GM23338 (cell line): ENCODE measurements around the gene GNG4. TPM values are rescaled to one million over a fixed set of nuclear protein-coding genes. Genes with fewer than 3 reads are reported as not detected.

Experiments used
- ATAC-seq: fragments of 200-7000 bp; cut with Tn5 transposase; 3 replicates; pipeline ENCODE4 v1.9.1; 2020
- DNase-seq: peaks from one replicate; pipeline ENCODE4 v3.0.0-alpha.2; 2015; ENCODE audit warnings: low spot score
- H2AFZ ChIP-seq: fragments of 200-600 bp; sonication (generic); 2 replicates; pipeline ENCODE4 v1.8.0; 2016; ENCODE audit warnings: antibody characterized with exemption, mild to moderate bottlenecking, moderate library complexity
- H3F3A ChIP-seq: fragments of 200-600 bp; sonication (generic); replicated peaks from 2 replicates; pipeline ENCODE4 v1.8.0; 2017; ENCODE audit warnings: antibody characterized with exemption, mixed run types, low read depth
- H3K27ac ChIP-seq: fragments of 200-600 bp; sonication (generic); 2 replicates; pipeline ENCODE4 v1.6.1; 2016; ENCODE audit warnings: low read depth
- H3K27me3 ChIP-seq: fragments of 200-600 bp; sonication (generic); 2 replicates; pipeline ENCODE4 v1.8.0; 2016; ENCODE audit warnings: mild to moderate bottlenecking, mixed run types, moderate library complexity; ENCODE audit not compliant: insufficient read depth
- H3K36me3 ChIP-seq: fragments of 200-600 bp; sonication (generic); 2 replicates; pipeline ENCODE4 v1.8.0; 2016; ENCODE audit warnings: mild to moderate bottlenecking; ENCODE audit not compliant: insufficient read depth
- H3K4me1 ChIP-seq: fragments of 200-600 bp; sonication (generic); 2 replicates; pipeline ENCODE4 v1.8.0; 2016; ENCODE audit warnings: mild to moderate bottlenecking, moderate library complexity; ENCODE audit not compliant: insufficient read depth
- H3K4me2 ChIP-seq: fragments of 200-600 bp; sonication (generic); 2 replicates; pipeline ENCODE4 v1.7.1; 2017; ENCODE audit warnings: mixed run types
- H3K4me3 ChIP-seq: fragments of 200-600 bp; sonication (generic); 2 replicates; pipeline ENCODE4 v1.6.1; 2016; ENCODE audit warnings: mixed run types
- H3K79me2 ChIP-seq: fragments of 200-600 bp; sonication (generic); replicated peaks from 2 replicates; pipeline ENCODE4 v1.8.0; 2017; ENCODE audit warnings: mild to moderate bottlenecking; ENCODE audit not compliant: insufficient read depth
- H3K9me2 ChIP-seq: fragments of 200-600 bp; sonication (generic); 2 replicates; pipeline ENCODE4 v1.8.0; 2017; ENCODE audit not compliant: insufficient read depth
- H4K20me1 ChIP-seq: fragments of 200-600 bp; sonication (generic); replicated peaks from 2 replicates; pipeline ENCODE4 v1.8.0; 2017; ENCODE audit warnings: mild to moderate bottlenecking; ENCODE audit not compliant: insufficient read depth
- H3K27ac Mint-ChIP-seq: 2 replicates; pipeline ENCODE4 v1.8.0; 2020; ENCODE audit warnings: inconsistent platforms, mild to moderate bottlenecking, moderate library complexity, mixed read lengths
- H3K27me3 Mint-ChIP-seq: 3 replicates; pipeline ENCODE4 v1.8.0; 2022; ENCODE audit warnings: low read depth, mild to moderate bottlenecking, moderate library complexity, mixed read lengths, inconsistent platforms; ENCODE audit not compliant: insufficient read depth, poor library complexity
- H3K36me3 Mint-ChIP-seq: 3 replicates; pipeline ENCODE4 v1.8.0; 2021; ENCODE audit warnings: low read depth, mild to moderate bottlenecking, inconsistent platforms, moderate library complexity, mixed read lengths
- H3K4me1 Mint-ChIP-seq: 3 replicates; pipeline ENCODE4 v1.8.0; 2020; ENCODE audit warnings: mild to moderate bottlenecking, inconsistent platforms, mixed read lengths
- H3K4me3 Mint-ChIP-seq: 3 replicates; pipeline ENCODE4 v1.8.0; 2021; ENCODE audit warnings: moderate library complexity, mild to moderate bottlenecking, inconsistent platforms, mixed read lengths
- H3K9me3 Mint-ChIP-seq: 3 replicates; pipeline ENCODE4 v1.8.0; 2020; ENCODE audit warnings: moderate library complexity, mild to moderate bottlenecking, inconsistent platforms, mixed read lengths
- CREB1 ChIP-seq: fragments of 250-450 bp; sonication (Bioruptor Pico); IDR thresholded peaks from 2 replicates; pipeline ENCODE4 v1.5.0; 2020; ENCODE audit warnings: low read depth, mild to moderate bottlenecking, moderate library complexity
- CTCF ChIP-seq, 2 experiments: fragments of 200-600 bp in 1 of 2; sonication (generic) in 1 of 2; conservative IDR thresholded peaks; 2 replicates each; pipeline versions ENCODE4 v1.5.1 to v1.6.1; 2016 to 2017; ENCODE audit warnings: antibody characterized with exemption in 2 of 2, low read depth in 2 of 2, mild to moderate bottlenecking in 2 of 2, moderate library complexity in 1 of 2
- ETS1 ChIP-seq: IDR thresholded peaks from 2 replicates; pipeline ENCODE4 v1.6.1; 2016; ENCODE audit warnings: antibody characterized with exemption
- EZH2 ChIP-seq: fragments of 200-600 bp; sonication (generic); IDR thresholded peaks from one replicate; pipeline ENCODE4 v1.8.0; 2017; ENCODE audit warnings: antibody characterized with exemption, mild to moderate bottlenecking, low read depth; ENCODE audit not compliant: unreplicated experiment
- EZH2phosphoT487 ChIP-seq: fragments of 200-600 bp; sonication (generic); IDR thresholded peaks from one replicate; pipeline ENCODE4 v1.8.1; 2018; ENCODE audit warnings: antibody characterized with exemption; ENCODE audit not compliant: unreplicated experiment
- JUNB ChIP-seq: IDR thresholded peaks from one replicate; pipeline ENCODE4 v1.6.1; 2016; ENCODE audit warnings: antibody characterized with exemption; ENCODE audit not compliant: unreplicated experiment
- NANOG ChIP-seq: IDR thresholded peaks from 2 replicates; pipeline ENCODE4 v1.6.1; 2016; ENCODE audit warnings: antibody characterized with exemption, borderline replicate concordance
- POLR2AphosphoS5 ChIP-seq: IDR thresholded peaks from 2 replicates; pipeline ENCODE4 v1.6.1; 2016; ENCODE audit warnings: antibody characterized with exemption, low read depth
- REST ChIP-seq: IDR thresholded peaks from one replicate; pipeline ENCODE4 v1.6.1; 2018; ENCODE audit warnings: antibody characterized with exemption; ENCODE audit not compliant: unreplicated experiment
- STAT1 ChIP-seq: IDR thresholded peaks from one replicate; pipeline ENCODE4 v1.6.1; 2016; ENCODE audit warnings: antibody characterized with exemption; ENCODE audit not compliant: unreplicated experiment
- ZNF114 ChIP-seq: fragments of 250-450 bp; sonication (Bioruptor Pico); IDR thresholded peaks from 2 replicates; pipeline ENCODE4 v1.5.0; 2020; ENCODE audit warnings: mild to moderate bottlenecking, moderate library complexity
- ZNF331 ChIP-seq: fragments of 250-450 bp; sonication (Bioruptor Pico); IDR thresholded peaks from 2 replicates; pipeline ENCODE4 v1.5.0; 2020; ENCODE audit warnings: low read depth, mild to moderate bottlenecking, moderate library complexity
- ZNF462 ChIP-seq: fragments of 250-450 bp; sonication (Bioruptor Pico); IDR thresholded peaks from 2 replicates; pipeline ENCODE4 v1.5.0; 2020; ENCODE audit warnings: mild to moderate bottlenecking, moderate library complexity
- polyA plus RNA-seq: library from polyadenylated mRNA; unstranded; fragments of >200 nt; fragmentation: Nextera tagmentation; extraction: Ambion mirVana; gene quantifications from 2 replicates; pipeline ENCODE4 v1.2.1, GENCODE V29; 2016
- total RNA-seq: library from RNA; depleted of rRNA; stranded (reverse); fragments of >200 nt; shearing (Covaris generic); gene quantifications from 2 replicates; pipeline ENCODE4 v1.2.3, GENCODE V29; 2014

GNG4 gene
- total and polyA plus RNA-seq, 2 experiments from 2014 or later: 40.2 to 49.2 TPM

GRCh38 chr1:235648407-235648907 lies 1.1 kb downstream of the GNG4 start:
- H4K20me1 ChIP-seq: peaks cover 8% of the 10 kb centered on the region; the same call in 1 of the 2 replicates
- peak overlapping the region; percentile 82; the same call in 1 of the 2 replicates for H3K27ac Mint-ChIP-seq

More at GRCh38 chr1:235648407-235648907, 1.1 kb downstream of the GNG4 start:
- Histone ChIP-seq H3K4me2 (peak overlapping the region; percentile 97), H3K4me1 (peaks cover 33% of the 10 kb centered on the region), H3K9me2 (peaks cover 3% of the 10 kb centered on the region; the same call in 1 of the 2 replicates), H3K79me2 (peaks cover 51% of the 10 kb centered on the region), H3K4me3 (peak overlapping the region; percentile 86), H3K36me3 (no peaks in the 10 kb centered on the region), H3K27me3 (peaks cover 19% of the 10 kb centered on the region), H3F3A (no peaks in the 10 kb centered on the region; the same call in 1 of the 2 replicates), H3K27ac (peak overlapping the region; percentile 57; the same call in 1 of the 2 replicates), H2AFZ (peak overlapping the region; percentile 82)
- TF ChIP-seq ZNF331: no peak
- TF ChIP-seq CREB1 (CRISPR knock-in tag): no peak
- TF ChIP-seq JUNB: no peak
- TF ChIP-seq NANOG: no peak
- TF ChIP-seq EZH2phosphoT487: no peak
- no peak for TF ChIP-seq CTCF (conservative IDR thresholded peaks at IDR 0.05; ENCODE audit: low read depth in 2 of 2)
- TF ChIP-seq ETS1: no peak
- TF ChIP-seq ZNF114 (CRISPR knock-in tag): no peak
- no peak for TF ChIP-seq STAT1
- no peak for TF ChIP-seq REST
- TF ChIP-seq POLR2AphosphoS5: no peak
- no peak for TF ChIP-seq EZH2
- TF ChIP-seq ZNF462 (CRISPR knock-in tag): no peak
- H3K9me3 Mint-ChIP-seq: no peaks in the 10 kb centered on the region
- DNase-seq: peak; percentile 61
- H3K27me3 Mint-ChIP-seq: peaks cover 34% of the 10 kb centered on the region
- ATAC-seq: peak; percentile 10
- no peaks in the 10 kb centered on the region; the same call in 2 of the 3 replicates for H3K36me3 Mint-ChIP-seq
- H3K4me1 Mint-ChIP-seq: peaks cover 51% of the 10 kb centered on the region
- peak overlapping the region; percentile 87 for H3K4me3 Mint-ChIP-seq
